ENCODE measurements around the gene EVI5L.

The EVI5L gene

GRCh38 chr19:7829561-7830271 lies at the start of gene EVI5L:
EVI5L (plus strand) TSS chr19:7830218; CDS start chr19:7846543, 16,325 bp downstream.
- Histone ChIP-seq H3K9ac (ENCODE audit: low read depth in 1 of 2, low read length in 2 of 2) (peak within 1 kb of the TSS in 1 of 2 donors; percentile 18), H3K36me3 (ENCODE audit: control insufficient read depth in 1 of 2, insufficient read depth in 2 of 2, low read length in 2 of 2) (no peaks in the 10 kb centered on the region), H3K4me1 (ENCODE audit: control insufficient read depth in 1 of 2, insufficient read depth in 2 of 2, low read length in 2 of 2) (peaks cover 21 to 31% of the 10 kb centered on the region in 2 donors), H3K4me3 (ENCODE audit: low read depth in 1 of 2, low read length in 2 of 2) (peak within 1 kb of the TSS; percentile 60 to 66), H3K27ac (ENCODE audit: low read depth, low read length) (no peak within 1 kb of the TSS), H3K27me3 (ENCODE audit: control insufficient read depth in 1 of 2, insufficient read depth in 2 of 2, low read length in 2 of 2) (no peaks in the 10 kb centered on the region), H3K9me3 (ENCODE audit: control insufficient read depth in 1 of 2, low read length in 2 of 2) (no peaks in the 10 kb centered on the region)

- Histone ChIP-seq H3K9me3 (ENCODE audit: control insufficient read depth in 1 of 2, low read length in 2 of 2) (no peaks in the 10 kb centered on the region), H3K4me3 (ENCODE audit: low read depth in 1 of 2, low read length in 2 of 2) (no peak overlapping the region), H3K27me3 (ENCODE audit: control insufficient read depth in 1 of 2, insufficient read depth in 2 of 2, low read length in 2 of 2) (peaks cover 0 to 10% of the 10 kb centered on the region in 2 donors), H3K27ac (ENCODE audit: low read depth, low read length) (no peak overlapping the region), H3K4me1 (ENCODE audit: control insufficient read depth in 1 of 2, insufficient read depth in 2 of 2, low read length in 2 of 2) (no peaks in the 10 kb centered on the region), H3K36me3 (ENCODE audit: control insufficient read depth in 1 of 2, insufficient read depth in 2 of 2, low read length in 2 of 2) (no peaks in the 10 kb centered on the region), H3K9ac (ENCODE audit: low read depth in 1 of 2, low read length in 2 of 2) (no peak overlapping the region)
These were observed 48.9 kb upstream of the EVI5L start for GRCh38 chr19:7781157-7781556.

DNA sequence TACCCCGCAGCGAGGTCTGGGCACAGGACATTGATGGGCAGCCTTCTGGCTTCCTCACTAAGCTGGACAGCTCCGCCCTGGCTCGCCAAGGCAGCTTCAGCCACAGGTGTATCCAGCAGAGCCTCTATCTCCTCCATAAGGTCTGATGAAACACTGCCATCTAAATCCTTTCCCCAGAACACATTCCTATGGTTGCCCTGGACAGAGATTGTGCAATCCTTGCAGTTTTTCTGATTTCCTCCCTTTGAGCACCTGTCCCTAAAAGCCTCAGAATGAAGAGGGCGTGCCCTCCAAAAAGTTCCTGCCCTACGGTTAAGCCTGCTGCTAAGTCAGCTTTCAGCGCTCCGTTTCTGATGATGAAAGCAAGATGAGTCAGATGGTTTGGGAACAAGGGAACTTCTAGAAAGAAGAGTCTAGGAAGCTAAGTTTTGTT lies 46.0 kb upstream of the EVI5L start:
- no peak overlapping the region for H3K4me3 ChIP-seq (ENCODE audit: low read depth in 1 of 2, low read length in 2 of 2)
- no peak overlapping the region for H3K9ac ChIP-seq (ENCODE audit: low read depth in 1 of 2, low read length in 2 of 2)
- H3K27me3 ChIP-seq (ENCODE audit: control insufficient read depth in 1 of 2, insufficient read depth in 2 of 2, low read length in 2 of 2): peaks cover 20 to 22% of the 10 kb centered on the region in 2 donors
- no peaks in the 10 kb centered on the region for H3K36me3 ChIP-seq (ENCODE audit: control insufficient read depth in 1 of 2, insufficient read depth in 2 of 2, low read length in 2 of 2)
- no peaks in the 10 kb centered on the region for H3K4me1 ChIP-seq (ENCODE audit: control insufficient read depth in 1 of 2, insufficient read depth in 2 of 2, low read length in 2 of 2)
- no peak overlapping the region for H3K27ac ChIP-seq (ENCODE audit: low read depth, low read length)
- H3K9me3 ChIP-seq (ENCODE audit: control insufficient read depth in 1 of 2, low read length in 2 of 2): no peaks in the 10 kb centered on the region

- no peaks in the 10 kb centered on the region for H3K4me1 ChIP-seq (ENCODE audit: control insufficient read depth in 1 of 2, insufficient read depth in 2 of 2, low read length in 2 of 2)
- H3K27me3 ChIP-seq (ENCODE audit: control insufficient read depth in 1 of 2, insufficient read depth in 2 of 2, low read length in 2 of 2): peaks cover 29% of the 10 kb centered on the region in 2 donors
- H3K27ac ChIP-seq (ENCODE audit: low read depth, low read length): no peak overlapping the region
- H3K9ac ChIP-seq (ENCODE audit: low read depth in 1 of 2, low read length in 2 of 2): no peak overlapping the region
- no peaks in the 10 kb centered on the region for H3K36me3 ChIP-seq (ENCODE audit: control insufficient read depth in 1 of 2, insufficient read depth in 2 of 2, low read length in 2 of 2)
- H3K9me3 ChIP-seq (ENCODE audit: control insufficient read depth in 1 of 2, low read length in 2 of 2): no peaks in the 10 kb centered on the region
- H3K4me3 ChIP-seq (ENCODE audit: low read depth in 1 of 2, low read length in 2 of 2): no peak overlapping the region
These were observed 45.2 kb upstream of the EVI5L start for GRCh38 chr19:7784856-7785255.

DNA sequence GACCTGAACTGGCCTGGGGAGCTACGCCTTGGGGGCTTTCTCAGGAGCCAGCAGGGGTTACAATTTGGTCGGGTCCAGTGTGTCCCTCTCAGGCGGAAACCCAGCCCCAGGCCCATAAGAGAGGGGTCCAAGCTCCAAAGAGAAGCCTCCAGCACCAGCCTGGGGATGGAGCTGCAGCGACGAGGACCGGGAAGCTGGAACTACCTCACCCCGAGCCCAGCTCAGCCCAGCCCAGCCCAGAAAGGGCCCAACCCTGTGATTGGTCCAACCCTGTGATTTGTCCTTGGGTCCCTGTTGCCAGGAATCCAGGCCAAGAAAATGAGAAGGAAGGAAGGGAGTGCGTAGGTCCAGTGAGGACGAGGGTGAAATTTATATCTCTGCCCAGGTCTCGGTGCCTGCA lies 42.9 kb upstream of the EVI5L start:
- H3K27me3 ChIP-seq (ENCODE audit: control insufficient read depth in 1 of 2, insufficient read depth in 2 of 2, low read length in 2 of 2): peaks cover 29% of the 10 kb centered on the region in 2 donors
- no peaks in the 10 kb centered on the region for H3K9me3 ChIP-seq (ENCODE audit: control insufficient read depth in 1 of 2, low read length in 2 of 2)
- no peaks in the 10 kb centered on the region for H3K4me1 ChIP-seq (ENCODE audit: control insufficient read depth in 1 of 2, insufficient read depth in 2 of 2, low read length in 2 of 2)
- H3K9ac ChIP-seq (ENCODE audit: low read depth in 1 of 2, low read length in 2 of 2): no peak overlapping the region
- no peaks in the 10 kb centered on the region for H3K36me3 ChIP-seq (ENCODE audit: control insufficient read depth in 1 of 2, insufficient read depth in 2 of 2, low read length in 2 of 2)
- no peak overlapping the region for H3K4me3 ChIP-seq (ENCODE audit: low read depth in 1 of 2, low read length in 2 of 2)
- no peak overlapping the region for H3K27ac ChIP-seq (ENCODE audit: low read depth, low read length)

DNA sequence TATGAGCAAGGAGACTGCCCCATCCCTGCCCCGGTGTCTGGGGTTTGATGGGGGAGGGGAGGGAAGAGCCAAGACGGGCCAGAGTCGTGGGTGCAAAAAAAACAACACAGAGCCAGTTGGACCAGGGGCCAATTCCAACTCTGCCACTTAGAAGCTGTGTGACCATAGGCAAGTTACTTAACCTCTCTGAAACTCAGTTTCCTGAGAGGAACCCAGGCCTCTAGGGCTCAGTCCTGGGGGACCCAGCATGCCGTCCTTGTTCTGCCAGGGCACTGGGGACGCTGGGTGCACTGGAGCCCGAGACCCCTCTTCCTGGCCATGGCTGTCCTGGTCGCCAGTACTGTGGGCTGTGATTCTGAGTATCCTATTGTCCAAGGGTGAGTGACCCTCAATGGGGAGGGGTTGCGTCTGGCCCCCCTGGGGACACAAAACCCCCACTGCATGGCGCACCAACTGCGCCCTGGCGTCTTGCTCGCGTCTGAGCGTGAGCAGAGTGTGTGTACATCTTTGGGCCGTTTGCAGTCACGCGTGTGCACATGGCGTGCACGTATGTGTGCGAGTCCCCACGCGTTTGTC lies 42.3 kb upstream of the EVI5L start:
- H3K9me3 ChIP-seq (ENCODE audit: control insufficient read depth in 1 of 2, low read length in 2 of 2): no peaks in the 10 kb centered on the region
- no peak overlapping the region for H3K4me3 ChIP-seq (ENCODE audit: low read depth in 1 of 2, low read length in 2 of 2)
- peaks cover 29% of the 10 kb centered on the region in 2 donors for H3K27me3 ChIP-seq (ENCODE audit: control insufficient read depth in 1 of 2, insufficient read depth in 2 of 2, low read length in 2 of 2)
- no peak overlapping the region for H3K27ac ChIP-seq (ENCODE audit: low read depth, low read length)
- no peak overlapping the region for H3K9ac ChIP-seq (ENCODE audit: low read depth in 1 of 2, low read length in 2 of 2)
- H3K36me3 ChIP-seq (ENCODE audit: control insufficient read depth in 1 of 2, insufficient read depth in 2 of 2, low read length in 2 of 2): no peaks in the 10 kb centered on the region
- H3K4me1 ChIP-seq (ENCODE audit: control insufficient read depth in 1 of 2, insufficient read depth in 2 of 2, low read length in 2 of 2): no peaks in the 10 kb centered on the region

DNA sequence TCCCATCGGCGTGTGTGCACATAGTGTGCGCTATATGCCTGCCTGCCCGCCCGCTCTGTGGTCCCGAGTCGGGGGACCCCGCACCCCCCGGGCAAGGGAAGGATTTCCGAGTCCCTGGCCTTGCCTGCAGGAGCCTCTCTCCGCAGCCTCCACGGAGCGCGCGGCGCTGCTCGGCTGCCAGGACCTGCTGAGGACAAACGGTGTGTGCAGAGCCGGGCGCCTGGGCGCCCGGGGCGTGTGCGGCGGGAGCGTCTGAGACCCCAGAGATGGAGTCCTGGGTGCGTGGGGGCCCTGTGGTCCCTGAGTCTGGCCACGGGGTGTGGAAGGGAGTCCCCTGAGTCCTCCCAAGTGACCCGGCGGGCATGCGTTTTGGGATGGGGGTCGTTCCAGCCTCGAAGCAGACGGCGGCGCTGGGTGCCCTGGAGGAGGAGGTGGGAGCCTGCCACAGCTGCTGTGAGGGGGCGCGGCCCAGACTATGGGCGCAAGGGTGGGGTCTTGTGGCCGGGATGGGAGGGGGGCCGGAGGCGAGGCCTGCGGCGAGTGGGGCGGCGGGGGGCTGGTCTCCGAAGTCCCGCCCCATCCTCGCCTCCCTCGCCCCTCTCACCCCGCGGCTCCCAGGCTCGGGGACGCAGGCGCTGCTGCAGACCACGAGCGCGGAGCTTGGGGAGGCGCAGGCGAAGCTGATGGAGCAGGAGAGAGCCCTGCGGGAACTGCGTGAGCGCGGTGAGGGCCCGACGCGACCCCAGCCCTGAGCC lies 41.7 kb upstream of the EVI5L start:
- H3K9ac ChIP-seq (ENCODE audit: low read depth in 1 of 2, low read length in 2 of 2): no peak overlapping the region
- no peaks in the 10 kb centered on the region for H3K9me3 ChIP-seq (ENCODE audit: control insufficient read depth in 1 of 2, low read length in 2 of 2)
- no peaks in the 10 kb centered on the region for H3K36me3 ChIP-seq (ENCODE audit: control insufficient read depth in 1 of 2, insufficient read depth in 2 of 2, low read length in 2 of 2)
- H3K27ac ChIP-seq (ENCODE audit: low read depth, low read length): no peak overlapping the region
- no peak overlapping the region for H3K4me3 ChIP-seq (ENCODE audit: low read depth in 1 of 2, low read length in 2 of 2)
- no peaks in the 10 kb centered on the region for H3K4me1 ChIP-seq (ENCODE audit: control insufficient read depth in 1 of 2, insufficient read depth in 2 of 2, low read length in 2 of 2)
- peaks cover 27 to 29% of the 10 kb centered on the region in 2 donors for H3K27me3 ChIP-seq (ENCODE audit: control insufficient read depth in 1 of 2, insufficient read depth in 2 of 2, low read length in 2 of 2)

- H3K27ac ChIP-seq (ENCODE audit: low read depth, low read length): no peak overlapping the region
- no peak overlapping the region for H3K9ac ChIP-seq (ENCODE audit: low read depth in 1 of 2, low read length in 2 of 2)
- H3K27me3 ChIP-seq (ENCODE audit: control insufficient read depth in 1 of 2, insufficient read depth in 2 of 2, low read length in 2 of 2): peaks cover 21 to 29% of the 10 kb centered on the region in 2 donors
- peaks cover 0 to 2% of the 10 kb centered on the region in 2 donors for H3K9me3 ChIP-seq (ENCODE audit: control insufficient read depth in 1 of 2, low read length in 2 of 2)
- H3K4me3 ChIP-seq (ENCODE audit: low read depth in 1 of 2, low read length in 2 of 2): no peak overlapping the region
- H3K36me3 ChIP-seq (ENCODE audit: control insufficient read depth in 1 of 2, insufficient read depth in 2 of 2, low read length in 2 of 2): no peaks in the 10 kb centered on the region
- H3K4me1 ChIP-seq (ENCODE audit: control insufficient read depth in 1 of 2, insufficient read depth in 2 of 2, low read length in 2 of 2): no peaks in the 10 kb centered on the region
These were observed 41.1 kb upstream of the EVI5L start for GRCh38 chr19:7788933-7789323.

- Histone ChIP-seq H3K4me1 (ENCODE audit: control insufficient read depth in 1 of 2, insufficient read depth in 2 of 2, low read length in 2 of 2) (no peaks in the 10 kb centered on the region), H3K9ac (ENCODE audit: low read depth in 1 of 2, low read length in 2 of 2) (no peak overlapping the region), H3K36me3 (ENCODE audit: control insufficient read depth in 1 of 2, insufficient read depth in 2 of 2, low read length in 2 of 2) (no peaks in the 10 kb centered on the region), H3K4me3 (ENCODE audit: low read depth in 1 of 2, low read length in 2 of 2) (no peak overlapping the region), H3K27ac (ENCODE audit: low read depth, low read length) (no peak overlapping the region), H3K27me3 (ENCODE audit: control insufficient read depth in 1 of 2, insufficient read depth in 2 of 2, low read length in 2 of 2) (peaks cover 21 to 29% of the 10 kb centered on the region in 2 donors), H3K9me3 (ENCODE audit: control insufficient read depth in 1 of 2, low read length in 2 of 2) (peaks cover 0 to 2% of the 10 kb centered on the region in 2 donors)
These were observed 40.6 kb upstream of the EVI5L start for GRCh38 chr19:7789447-7789846.

DNA sequence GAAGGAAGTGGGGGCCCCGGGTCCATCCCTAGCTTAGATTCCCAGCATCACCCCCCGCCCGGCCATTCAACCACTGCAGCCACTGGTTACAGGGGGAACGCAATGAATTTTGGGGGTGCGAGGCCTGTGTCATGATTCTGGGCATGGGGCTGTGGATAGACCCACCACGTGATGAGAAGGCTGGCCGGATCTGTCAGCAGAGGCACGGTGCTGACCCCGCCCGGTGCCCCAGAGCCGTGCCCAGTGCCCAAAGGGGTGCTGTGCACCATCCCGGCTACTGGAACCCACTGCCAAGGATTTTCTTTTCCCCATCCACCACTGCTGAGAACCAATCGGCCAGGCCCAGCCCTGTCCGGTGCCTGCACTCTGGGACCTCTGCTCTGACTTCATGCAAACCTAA lies 39.6 kb upstream of the EVI5L start:
- no peaks in the 10 kb centered on the region for H3K4me1 ChIP-seq (ENCODE audit: control insufficient read depth in 1 of 2, insufficient read depth in 2 of 2, low read length in 2 of 2)
- H3K9me3 ChIP-seq (ENCODE audit: control insufficient read depth in 1 of 2, low read length in 2 of 2): peaks cover 0 to 2% of the 10 kb centered on the region in 2 donors
- H3K27me3 ChIP-seq (ENCODE audit: control insufficient read depth in 1 of 2, insufficient read depth in 2 of 2, low read length in 2 of 2): peaks cover 18 to 29% of the 10 kb centered on the region in 2 donors
- H3K36me3 ChIP-seq (ENCODE audit: control insufficient read depth in 1 of 2, insufficient read depth in 2 of 2, low read length in 2 of 2): no peaks in the 10 kb centered on the region
- H3K27ac ChIP-seq (ENCODE audit: low read depth, low read length): no peak overlapping the region
- no peak overlapping the region for H3K4me3 ChIP-seq (ENCODE audit: low read depth in 1 of 2, low read length in 2 of 2)
- H3K9ac ChIP-seq (ENCODE audit: low read depth in 1 of 2, low read length in 2 of 2): no peak overlapping the region
